C1 segment of cervical spinal cord (tissue), 14 donors: ENCODE measurements around the gene ADARB1.

Experiments
- DNase-seq, 14 donors: peaks; one replicate each; lab custom pipeline; 2025; lab: John Stamatoyannopoulos, UW

ADARB1 gene

GRCh38 chr21:45074818-45075595 is 627 bp downstream of the ADARB1 start:
- no peak for DNase-seq

- DNase-seq: peak in 1 of 14 donors; percentile 32
Measured at GRCh38 chr21:45075596-45076244, 1.3 kb downstream of the ADARB1 start.

- DNase-seq: peak in 1 of 14 donors; percentile 33
Measured at GRCh38 chr21:45076245-45076711, 1.9 kb downstream of the ADARB1 start.

GRCh38 chr21:45078371-45078770 is 4.0 kb downstream of the ADARB1 start:
- DNase-seq: no peak

- DNase-seq: no peak
Measured at GRCh38 chr21:45078877-45079281, 4.5 kb downstream of the ADARB1 start.

GRCh38 chr21:45079351-45079750 is 5.0 kb downstream of the ADARB1 start:
- DNase-seq: no peak

- DNase-seq: no peak
Measured at GRCh38 chr21:45080232-45080631, 5.9 kb downstream of the ADARB1 start.

GRCh38 chr21:45080639-45081414 is 6.4 kb downstream of the ADARB1 start:
- DNase-seq: no peak

GRCh38 chr21:45081636-45082035 is 7.3 kb downstream of the ADARB1 start:
- no peak for DNase-seq

GRCh38 chr21:45082736-45083135 is 8.4 kb downstream of the ADARB1 start:
- no peak for DNase-seq

- no peak for DNase-seq
Measured at GRCh38 chr21:45084121-45084520, 9.7 kb downstream of the ADARB1 start.

- DNase-seq: peak in 1 of 14 donors; percentile 11
Measured at GRCh38 chr21:45084881-45085536, 10.6 kb downstream of the ADARB1 start.

GRCh38 chr21:45085700-45086099 is 11.3 kb downstream of the ADARB1 start:
- no peak for DNase-seq

- DNase-seq: no peak
Measured at GRCh38 chr21:45086337-45086958, 12.1 kb downstream of the ADARB1 start.

GRCh38 chr21:45087022-45087823 is 12.8 kb downstream of the ADARB1 start:
- no peak for DNase-seq

- DNase-seq: no peak
Measured at GRCh38 chr21:45088116-45088515, 13.7 kb downstream of the ADARB1 start.

GRCh38 chr21:45088729-45089128 is 14.3 kb downstream of the ADARB1 start:
- peak in 1 of 14 donors; percentile 19 for DNase-seq

GRCh38 chr21:45089964-45090363 is 15.6 kb downstream of the ADARB1 start:
- DNase-seq: peak in 1 of 14 donors; percentile 24

- peak in 1 of 14 donors; percentile 30 for DNase-seq
Measured at GRCh38 chr21:45090966-45091365, 16.6 kb downstream of the ADARB1 start.
